CD4-positive, alpha-beta T cell treated with Interleukin-21 for 1 hour (primary cell): ENCODE data around the gene CAB39.
A peak's percentile ranks its signal among the peaks of the same experiment; 100 is the strongest.

Experiments
- DNase-seq: peaks from one replicate; pipeline ENCODE4 v3.0.0-alpha.2; 2020

The CAB39 gene

DNA sequence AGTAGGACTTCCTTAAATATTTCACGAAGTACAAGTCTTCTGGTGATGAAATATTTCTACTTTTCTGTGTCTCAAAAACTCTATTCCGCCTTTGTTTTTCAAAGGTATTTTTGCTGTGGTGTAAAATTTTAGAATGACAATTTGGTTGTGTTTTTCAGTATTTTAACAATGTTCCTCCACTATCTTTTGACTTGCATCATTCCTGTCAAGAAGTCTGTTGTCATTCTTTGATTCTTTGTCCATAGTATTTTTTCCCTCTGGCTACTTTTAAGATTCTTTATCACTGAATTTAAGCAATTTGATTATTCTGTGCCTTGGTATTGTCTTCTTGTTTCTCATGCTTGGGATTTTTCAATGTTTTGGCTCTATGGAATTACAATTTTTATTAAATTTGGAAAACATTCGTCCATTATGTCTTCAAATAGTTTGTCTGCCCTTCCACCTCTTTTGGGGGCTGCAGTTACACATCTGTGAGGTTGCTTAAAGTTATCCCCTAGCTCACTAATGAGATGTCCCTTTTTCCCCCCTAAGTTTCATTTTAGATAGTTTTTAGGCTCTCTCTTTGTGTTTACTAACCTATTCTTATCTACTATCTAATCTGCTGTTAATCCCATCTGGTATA, 76.0 kb downstream of the CAB39 start:
- DNase-seq: no peak

DNA sequence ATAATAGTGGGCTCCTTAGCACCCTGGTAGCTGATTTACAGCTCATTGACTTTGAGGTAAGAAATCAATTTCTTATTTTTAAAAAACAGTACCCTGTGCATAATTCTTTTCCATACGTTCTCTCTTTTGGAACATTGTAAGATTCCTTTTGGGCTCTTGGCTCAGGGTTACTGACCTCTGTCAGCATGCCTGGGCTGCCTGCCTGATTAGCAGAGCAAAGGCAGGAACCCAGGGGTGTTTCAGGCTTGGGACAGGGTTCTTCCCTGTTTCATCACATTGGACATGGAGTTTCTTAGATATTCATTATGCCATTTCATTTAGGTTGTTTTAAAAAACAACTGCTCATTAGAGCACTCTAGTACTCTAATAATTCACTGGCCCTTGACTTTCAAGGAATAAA, 78.3 kb downstream of the CAB39 start:
- no peak for DNase-seq

DNA sequence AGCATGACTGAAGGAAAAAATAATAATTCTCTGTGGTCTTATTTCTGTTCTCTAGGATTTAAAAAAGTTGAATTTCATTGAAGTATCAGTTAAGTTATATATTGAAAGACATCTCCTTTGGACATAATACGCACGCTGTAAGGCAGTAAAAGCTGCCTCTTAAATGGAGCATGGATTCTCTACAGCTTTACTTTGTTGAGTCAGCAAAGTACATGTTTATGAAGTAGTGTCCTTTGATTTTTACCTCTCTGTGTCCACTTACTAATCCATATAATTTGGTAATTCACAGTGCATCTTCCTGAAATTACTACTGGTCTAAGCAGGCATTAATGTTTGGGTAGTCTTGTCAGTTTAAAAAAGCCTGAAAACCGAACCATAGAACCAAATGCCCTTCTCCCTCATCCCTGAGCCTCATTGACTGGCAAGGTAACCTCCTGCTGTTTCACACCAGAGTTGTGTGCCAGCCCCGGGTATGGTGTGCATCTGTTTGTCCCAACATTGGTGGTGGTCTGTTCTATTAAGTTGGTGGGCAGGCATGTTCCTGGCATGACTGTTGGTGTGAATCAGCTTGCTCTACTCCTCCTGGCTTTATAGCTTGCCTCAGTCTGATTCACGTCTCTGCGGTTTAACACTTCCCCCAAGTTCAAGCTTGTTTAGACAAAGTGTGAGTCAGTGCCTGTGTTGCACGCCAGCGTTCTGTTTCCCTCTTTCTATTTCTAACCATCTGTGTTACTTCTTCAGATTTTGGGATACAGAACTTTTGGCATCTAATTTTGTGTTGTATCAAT, 81.1 kb downstream of the CAB39 start:
- peak; percentile 77 for DNase-seq

- DNase-seq: peak; percentile 34
Measured at GRCh38 chr2:230794497-230794896, 81.9 kb downstream of the CAB39 start.

- no peak for DNase-seq
Measured at GRCh38 chr2:230795856-230796255, 83.2 kb downstream of the CAB39 start.

DNA sequence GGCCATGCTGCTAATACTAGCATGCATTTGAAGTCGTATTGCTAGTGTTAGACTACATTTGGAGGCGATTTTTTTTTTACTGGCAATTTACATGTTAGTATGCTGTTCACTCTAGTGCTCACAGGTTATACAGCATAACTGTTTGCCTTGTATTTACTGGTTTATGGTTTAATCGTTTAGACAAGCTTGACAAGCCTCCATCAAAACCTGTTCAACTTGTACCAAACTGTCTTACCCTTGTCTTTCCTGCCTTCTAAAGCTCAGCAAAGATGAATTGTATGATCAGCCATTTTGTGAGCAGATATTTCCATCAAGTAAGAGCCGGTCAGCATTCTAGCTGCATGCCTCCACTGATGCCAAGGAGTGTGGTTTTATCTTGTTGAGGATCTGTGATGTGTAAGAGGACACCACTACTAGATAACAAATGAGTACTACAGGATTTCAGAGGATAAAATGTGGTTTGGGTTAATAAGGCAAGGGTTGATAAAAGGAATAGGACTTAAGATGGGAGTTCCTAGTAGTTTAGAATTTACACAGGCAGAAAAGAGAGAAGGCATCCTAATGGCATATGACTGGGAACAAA, 83.7 kb downstream of the CAB39 start:
- no peak for DNase-seq

DNA sequence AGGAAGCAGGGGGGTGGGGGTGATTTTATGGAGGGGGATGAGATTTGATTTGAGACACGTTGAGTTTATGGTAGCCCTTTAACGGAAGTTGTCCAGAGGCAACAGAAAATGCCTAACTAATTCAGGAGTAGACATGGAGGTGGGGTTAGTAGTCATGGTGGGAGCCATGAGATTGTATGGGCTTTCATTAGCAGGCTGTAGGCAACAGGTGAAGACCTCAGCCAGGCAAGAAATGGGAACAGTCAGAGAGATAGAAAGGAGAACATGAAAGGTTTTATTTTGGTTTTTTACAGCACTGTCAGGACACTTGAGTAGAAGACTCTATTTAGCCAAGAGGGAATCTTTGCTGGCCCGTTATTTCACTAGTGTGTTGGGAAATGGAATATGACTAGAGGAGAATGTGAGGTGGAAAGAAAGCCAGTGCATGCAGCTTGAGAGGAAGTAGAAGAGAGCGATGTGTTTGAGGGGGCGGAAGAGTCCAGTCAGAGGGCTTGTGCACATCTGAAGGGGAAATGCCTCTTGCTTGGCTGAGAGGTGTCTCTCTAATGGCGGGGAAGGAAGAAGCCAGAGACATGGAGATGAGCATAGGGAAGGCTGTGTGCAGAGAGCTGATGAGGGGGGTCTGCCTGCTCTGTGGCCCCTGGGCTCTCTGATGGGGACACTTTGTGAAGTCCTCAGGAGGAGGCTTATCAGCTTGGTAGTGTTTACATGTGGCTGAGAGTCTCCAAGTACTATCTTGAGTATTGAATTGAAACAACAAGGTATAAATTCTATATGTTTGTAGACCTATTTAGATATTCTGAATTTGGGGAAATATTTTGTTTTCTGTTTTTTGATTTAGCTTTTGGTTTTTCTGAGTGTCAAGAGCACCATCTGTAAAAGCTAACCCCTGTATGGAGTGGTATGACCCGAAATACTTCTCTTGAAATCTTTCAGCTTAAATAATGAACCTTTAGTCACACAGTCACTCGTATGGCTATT, 85.2 kb downstream of the CAB39 start:
- DNase-seq: no peak

DNA sequence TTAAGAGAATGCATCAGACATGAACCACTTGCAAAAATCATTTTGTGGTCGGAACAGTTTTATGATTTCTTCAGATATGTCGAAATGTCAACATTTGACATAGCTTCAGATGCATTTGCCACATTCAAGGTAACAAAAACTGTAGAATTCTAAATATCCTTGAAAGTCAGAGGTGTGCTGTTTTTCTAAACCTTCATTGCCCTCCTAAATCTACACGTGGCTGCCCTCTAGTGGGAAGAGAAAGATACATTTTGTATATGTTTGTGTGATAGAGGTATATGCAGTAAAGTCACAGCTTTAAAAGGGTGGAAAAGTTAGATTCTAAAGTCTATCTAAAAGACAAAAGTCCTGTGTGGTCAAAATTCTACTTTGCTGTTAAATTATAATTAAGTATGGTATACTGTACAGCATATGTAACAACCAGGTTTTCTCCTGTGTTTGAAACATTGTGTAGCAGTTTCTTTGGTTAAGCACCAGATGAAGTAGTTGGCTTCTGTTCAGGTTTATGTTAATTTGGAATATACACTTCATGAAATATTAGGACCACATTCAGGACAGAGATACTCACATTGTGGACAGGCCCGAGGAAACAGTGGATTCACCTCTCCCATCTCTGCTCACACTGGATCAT, 86.2 kb downstream of the CAB39 start:
- peak; percentile 79 for DNase-seq

GRCh38 chr2:230805353-230806017, 92.8 kb downstream of the CAB39 start:
- DNase-seq: no peak

DNA sequence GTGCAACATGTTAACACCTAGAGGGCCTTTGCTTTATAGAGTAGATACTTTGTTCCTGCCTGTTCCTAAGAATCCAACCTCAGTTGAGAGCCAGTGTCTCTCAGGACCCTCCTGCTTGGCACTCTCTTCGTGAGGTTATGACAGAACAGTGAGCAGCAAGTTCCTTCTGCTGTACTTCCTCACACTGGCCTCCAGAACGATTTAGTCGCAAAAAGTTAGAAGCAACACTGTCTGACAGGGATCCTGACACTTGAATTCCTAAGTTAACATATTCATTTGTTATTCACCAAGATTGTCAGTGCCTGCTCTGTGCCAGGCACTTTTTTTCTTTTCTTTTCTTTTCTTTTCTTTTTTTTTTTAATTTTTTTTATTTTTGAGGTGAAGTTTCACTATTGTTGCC, 95.1 kb downstream of the CAB39 start:
- DNase-seq: no peak

- no peak for DNase-seq
Measured at GRCh38 chr2:230809015-230809414, 96.4 kb downstream of the CAB39 start.

DNA sequence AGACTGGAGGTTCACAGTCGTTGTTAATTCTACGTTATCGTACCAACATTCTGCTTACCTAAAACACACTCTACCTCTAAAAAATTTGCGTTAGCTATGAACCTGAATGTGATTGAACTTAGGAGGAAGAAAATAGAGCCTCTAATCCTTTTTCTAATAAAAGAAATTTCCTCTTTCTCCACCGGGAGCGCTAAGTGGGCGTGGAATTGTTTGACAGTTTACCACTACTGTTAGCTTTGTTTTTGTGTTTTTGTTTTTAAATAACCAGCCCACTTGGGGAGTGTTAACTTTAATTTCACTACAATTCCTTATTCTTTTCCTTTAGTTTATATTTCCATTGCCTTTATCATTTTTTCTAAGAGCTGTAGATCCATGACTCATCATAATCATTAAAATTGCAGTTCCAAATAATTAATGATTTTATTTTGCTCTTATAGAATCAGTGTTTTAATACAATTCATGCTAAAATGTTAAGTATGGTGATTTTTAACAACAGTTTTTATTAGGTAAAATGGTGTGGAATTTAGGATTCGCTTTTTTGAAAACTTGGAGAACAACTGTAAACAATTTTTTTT, 97.1 kb downstream of the CAB39 start:
- DNase-seq: no peak

GRCh38 chr2:230811508-230811907, 98.9 kb downstream of the CAB39 start:
- no peak for DNase-seq

GRCh38 chr2:230812033-230812432, 99.4 kb downstream of the CAB39 start:
- DNase-seq: no peak

- peak; percentile 19 for DNase-seq
Measured at GRCh38 chr2:230814616-230815015, 102.0 kb downstream of the CAB39 start.

- no peak for DNase-seq
Measured at GRCh38 chr2:230815088-230815487, 102.4 kb downstream of the CAB39 start.

DNA sequence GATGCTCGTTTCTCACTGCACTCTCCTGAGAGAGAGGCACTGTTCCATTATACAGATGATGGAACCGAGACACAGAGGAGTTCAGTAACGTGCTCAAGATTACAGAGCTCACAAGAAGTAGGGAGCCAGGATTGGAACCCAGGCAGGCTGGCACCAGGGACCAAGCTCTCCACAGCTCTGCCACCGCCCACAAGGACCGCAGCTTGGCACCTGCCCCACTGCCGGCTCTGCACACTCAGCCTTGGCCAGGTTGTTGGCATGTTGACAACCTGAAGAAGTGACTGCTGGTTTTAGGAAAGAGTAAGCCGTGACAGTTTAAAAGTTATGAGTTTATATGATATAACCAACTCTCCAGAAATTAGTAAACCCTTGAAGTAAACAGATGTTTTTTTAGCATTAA, 104.1 kb downstream of the CAB39 start:
- no peak for DNase-seq

- no peak for DNase-seq
Measured at GRCh38 chr2:230819433-230819832, 106.8 kb downstream of the CAB39 start.

DNA sequence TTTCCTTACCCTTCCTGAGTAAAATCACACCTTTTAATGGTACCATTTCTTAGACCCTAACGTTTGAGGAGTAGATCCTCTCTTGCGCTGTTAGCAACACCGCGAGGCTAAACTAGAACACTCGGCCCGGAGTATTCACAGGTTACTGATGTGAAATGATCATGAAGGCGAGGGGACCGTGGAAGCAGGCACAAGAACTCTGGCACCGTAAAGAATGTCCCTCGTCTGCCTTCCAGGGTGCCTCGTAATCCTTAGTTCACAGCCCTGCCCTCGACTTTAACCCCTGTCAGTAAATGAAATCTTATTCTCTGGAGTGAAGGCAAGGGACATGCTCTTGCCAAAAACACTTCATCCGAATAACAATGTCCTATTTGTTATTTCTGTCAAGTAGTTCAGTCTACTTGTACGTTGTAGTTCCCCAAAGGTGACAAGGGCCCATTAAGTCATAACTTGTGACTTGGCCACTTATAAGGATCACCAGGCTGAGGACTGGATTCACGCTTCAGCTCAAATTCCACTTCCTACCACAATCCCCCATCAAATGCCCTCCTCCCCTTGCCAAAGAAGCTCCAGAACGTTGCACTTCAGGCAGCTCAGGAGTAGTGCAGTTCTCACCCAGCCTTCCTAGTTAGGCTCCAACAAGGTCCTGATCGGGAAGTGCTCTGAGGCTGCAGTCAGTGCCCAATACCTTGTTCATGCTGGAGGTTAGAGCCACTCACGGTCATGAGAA, 108.8 kb downstream of the CAB39 start:
- DNase-seq: no peak

DNA sequence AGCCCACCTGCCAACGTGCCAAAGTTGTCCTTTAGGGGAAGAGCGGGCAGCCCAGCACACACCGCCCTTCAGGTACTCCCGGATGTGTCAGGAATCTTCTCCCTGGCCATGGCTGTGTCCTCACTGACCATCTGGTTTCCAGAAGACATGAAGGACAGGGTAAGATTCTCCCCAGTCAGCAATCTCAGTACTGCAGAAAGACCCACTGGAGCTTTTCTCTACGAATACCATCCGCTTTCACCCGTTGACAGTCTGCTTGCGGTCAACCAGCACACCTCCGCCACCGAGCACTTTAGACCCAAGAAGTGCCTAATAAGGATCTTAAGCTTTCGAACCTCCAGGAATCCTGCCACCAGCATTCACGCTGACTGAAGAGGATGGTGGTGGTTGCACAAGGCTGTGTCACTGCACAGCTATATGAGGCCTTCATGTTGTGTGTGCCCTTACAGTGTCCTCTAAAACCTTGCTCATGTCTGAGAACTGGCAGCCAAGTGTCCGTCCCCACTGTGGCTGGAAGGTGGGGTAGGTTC, 109.4 kb downstream of the CAB39 start:
- no peak for DNase-seq
